WI38 (cell line): Measurements from ENCODE around the gene DNAJC15.

ENCODE experiments used
- H3K4me3 ChIP-seq: 2 replicates; pipeline ENCODE4 v1.5.1; 2011; ENCODE audit warnings: low read depth, mild to moderate bottlenecking, control low read depth, low read length
- TF ChIP-seq, protein P1 (sequence below): IDR thresholded peaks from 2 replicates; pipeline ENCODE4 v1.5.1; 2012; ENCODE audit warnings: low read depth, mild to moderate bottlenecking, control low read depth, low read length

The DNAJC15 gene

DNA sequence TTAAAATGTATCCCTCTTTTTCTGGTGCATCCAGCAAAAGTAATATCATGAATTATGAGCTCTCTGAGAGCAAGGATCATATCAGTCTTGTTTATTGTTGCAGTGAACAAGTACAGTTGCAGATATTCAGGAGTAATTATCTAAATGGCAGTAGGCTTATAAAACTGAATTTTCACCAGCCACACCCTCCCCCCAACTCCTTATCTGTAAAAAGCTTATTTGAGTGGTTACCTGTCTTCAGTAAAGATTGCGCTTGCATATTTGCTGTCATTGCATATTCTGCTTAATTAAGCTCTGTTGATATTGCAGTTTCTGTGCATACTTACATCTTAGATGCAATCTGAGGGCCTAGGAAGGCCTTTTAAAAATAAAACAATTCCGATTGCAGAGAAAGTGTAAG, 87.3 kb downstream of the DNAJC15 start:
- no peak overlapping the region for H3K4me3 ChIP-seq
- TF ChIP-seq, protein P1, sequence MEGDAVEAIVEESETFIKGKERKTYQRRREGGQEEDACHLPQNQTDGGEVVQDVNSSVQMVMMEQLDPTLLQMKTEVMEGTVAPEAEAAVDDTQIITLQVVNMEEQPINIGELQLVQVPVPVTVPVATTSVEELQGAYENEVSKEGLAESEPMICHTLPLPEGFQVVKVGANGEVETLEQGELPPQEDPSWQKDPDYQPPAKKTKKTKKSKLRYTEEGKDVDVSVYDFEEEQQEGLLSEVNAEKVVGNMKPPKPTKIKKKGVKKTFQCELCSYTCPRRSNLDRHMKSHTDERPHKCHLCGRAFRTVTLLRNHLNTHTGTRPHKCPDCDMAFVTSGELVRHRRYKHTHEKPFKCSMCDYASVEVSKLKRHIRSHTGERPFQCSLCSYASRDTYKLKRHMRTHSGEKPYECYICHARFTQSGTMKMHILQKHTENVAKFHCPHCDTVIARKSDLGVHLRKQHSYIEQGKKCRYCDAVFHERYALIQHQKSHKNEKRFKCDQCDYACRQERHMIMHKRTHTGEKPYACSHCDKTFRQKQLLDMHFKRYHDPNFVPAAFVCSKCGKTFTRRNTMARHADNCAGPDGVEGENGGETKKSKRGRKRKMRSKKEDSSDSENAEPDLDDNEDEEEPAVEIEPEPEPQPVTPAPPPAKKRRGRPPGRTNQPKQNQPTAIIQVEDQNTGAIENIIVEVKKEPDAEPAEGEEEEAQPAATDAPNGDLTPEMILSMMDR: no peak

GRCh38 chr13:43111559-43112400, 88.4 kb downstream of the DNAJC15 start:
- no peak overlapping the region for H3K4me3 ChIP-seq

DNA sequence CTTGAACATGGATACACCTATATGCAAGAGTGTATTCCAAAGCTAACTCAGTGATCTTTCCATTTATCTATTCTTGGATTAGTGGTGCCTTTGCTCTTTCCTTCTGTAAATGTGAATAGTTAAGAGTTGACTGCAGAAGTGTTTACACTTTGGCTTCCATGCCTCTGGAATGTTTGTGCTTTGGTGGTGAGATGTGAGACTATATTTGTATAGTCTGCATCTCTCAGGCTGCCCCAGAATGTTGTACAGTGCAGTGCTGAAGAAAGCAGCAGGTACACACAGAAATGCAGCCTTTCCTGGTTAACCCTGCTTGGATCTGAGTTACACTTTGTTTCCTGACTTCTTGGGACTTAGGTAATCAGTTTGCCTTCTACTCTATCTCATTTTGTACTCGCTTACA, 90.2 kb downstream of the DNAJC15 start:
- H3K4me3 ChIP-seq: no peak overlapping the region
- TF ChIP-seq, protein P1: no peak

More at GRCh38 chr13:43111559-43112400, 88.4 kb downstream of the DNAJC15 start:
- TF ChIP-seq, protein P1: no peak

DNA sequence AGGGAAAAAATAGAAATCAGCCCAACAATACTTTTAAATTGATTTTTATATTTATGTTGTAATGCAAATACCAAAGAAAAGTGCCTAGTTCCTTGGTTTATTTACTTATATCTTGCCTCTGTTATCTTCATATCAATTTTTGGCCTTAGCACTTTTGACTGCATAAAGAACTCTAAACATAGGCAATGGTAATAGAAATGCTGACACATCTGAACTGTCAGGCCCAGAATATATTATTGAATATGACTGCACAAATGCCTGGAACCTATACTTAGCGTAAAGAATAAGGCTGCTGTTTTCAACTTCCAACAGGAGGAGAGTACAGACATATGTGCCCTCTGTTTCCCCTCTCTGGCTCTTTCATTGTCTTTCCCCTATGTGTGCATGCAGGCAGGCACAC, 91.1 kb downstream of the DNAJC15 start:
- no peak overlapping the region for H3K4me3 ChIP-seq
- TF ChIP-seq, protein P1: no peak

GRCh38 chr13:43115141-43115540, 91.8 kb downstream of the DNAJC15 start:
- H3K4me3 ChIP-seq: no peak overlapping the region
- TF ChIP-seq, protein P1: no peak

GRCh38 chr13:43116242-43116641, 92.9 kb downstream of the DNAJC15 start:
- TF ChIP-seq, protein P1: no peak
- no peak overlapping the region for H3K4me3 ChIP-seq

GRCh38 chr13:43118521-43118920, 95.1 kb downstream of the DNAJC15 start:
- TF ChIP-seq, protein P1: no peak
- no peak overlapping the region for H3K4me3 ChIP-seq
